ENCODE results near the gene CCDC106. TPM values are rescaled to one million over a fixed set of nuclear protein-coding genes. Genes with fewer than 3 reads are reported as not detected.

CCDC106 gene
- total RNA-seq = 7.6 and 7.8 TPM in 2 replicates

DNA sequence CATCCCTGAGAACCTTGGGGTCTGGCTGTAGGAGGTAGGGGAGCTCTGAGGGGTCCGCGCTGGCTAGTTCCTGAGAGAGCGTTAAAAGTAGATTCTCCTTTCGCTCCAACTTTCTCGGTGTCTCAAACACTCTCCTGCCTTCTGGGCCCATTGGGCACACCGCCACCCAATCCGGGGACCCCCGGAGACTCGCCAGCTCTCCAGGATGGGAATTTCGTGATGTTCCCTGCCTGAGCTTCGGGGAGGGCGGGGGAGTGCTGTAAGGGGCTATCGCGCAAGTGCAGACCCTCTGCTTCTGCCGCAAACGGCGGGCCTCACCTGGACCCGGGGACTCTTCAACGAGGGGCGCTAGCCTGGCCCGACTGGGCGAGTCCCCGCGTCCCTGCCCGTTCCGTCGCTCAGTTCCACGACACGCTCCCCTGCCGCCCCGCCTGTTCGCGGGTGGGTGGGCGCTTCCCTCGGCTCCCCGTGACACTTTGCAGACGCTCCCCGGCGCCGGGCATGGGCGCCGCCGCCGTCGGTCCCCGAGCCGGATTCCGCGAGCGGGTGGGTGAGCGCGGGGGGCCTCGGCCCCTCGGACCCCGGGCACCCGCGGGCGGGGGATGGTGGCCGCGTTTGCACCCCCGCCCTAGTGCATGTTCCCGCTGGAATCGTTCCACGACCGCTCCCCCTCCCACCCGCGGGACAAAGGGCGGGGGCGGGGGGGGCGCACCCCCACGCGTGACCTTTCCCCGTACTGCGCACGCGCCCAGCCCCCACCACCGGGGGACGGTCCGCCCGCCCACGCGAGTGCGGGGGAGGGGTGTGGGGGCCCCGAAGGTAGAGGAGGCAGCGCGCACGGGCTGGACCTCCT, at the start of gene CCDC106:
Gene CCDC106 (plus strand): TSS at position 481 of the 853 bp plus-strand sequence. CDS start 835 bp downstream, outside the sequence.

DNA sequence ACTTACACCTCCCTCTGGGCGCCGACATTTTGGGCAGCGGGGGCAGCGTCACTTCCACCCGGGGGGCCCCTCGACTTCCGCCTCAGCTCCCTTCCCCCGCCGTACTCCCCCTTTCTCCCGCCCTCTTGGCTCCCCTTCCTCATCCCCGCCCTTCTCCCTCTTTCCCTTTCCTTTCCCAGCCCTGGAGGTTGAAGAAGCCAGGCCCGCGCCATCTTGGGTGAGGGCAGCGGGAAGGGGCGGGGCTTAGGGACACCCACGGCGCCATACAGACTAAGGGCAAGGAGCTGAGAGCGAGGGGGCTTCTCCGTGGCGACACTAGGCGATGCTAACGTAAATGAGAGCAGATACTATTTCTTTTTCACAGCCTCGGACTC, 48.6 kb upstream of the CCDC106 start, which contains the start of gene FIZ1:
Gene FIZ1 (minus strand): TSS at position 50 of the 374 bp plus-strand sequence. CDS start 1,652 bp downstream, outside the sequence.

DNA sequence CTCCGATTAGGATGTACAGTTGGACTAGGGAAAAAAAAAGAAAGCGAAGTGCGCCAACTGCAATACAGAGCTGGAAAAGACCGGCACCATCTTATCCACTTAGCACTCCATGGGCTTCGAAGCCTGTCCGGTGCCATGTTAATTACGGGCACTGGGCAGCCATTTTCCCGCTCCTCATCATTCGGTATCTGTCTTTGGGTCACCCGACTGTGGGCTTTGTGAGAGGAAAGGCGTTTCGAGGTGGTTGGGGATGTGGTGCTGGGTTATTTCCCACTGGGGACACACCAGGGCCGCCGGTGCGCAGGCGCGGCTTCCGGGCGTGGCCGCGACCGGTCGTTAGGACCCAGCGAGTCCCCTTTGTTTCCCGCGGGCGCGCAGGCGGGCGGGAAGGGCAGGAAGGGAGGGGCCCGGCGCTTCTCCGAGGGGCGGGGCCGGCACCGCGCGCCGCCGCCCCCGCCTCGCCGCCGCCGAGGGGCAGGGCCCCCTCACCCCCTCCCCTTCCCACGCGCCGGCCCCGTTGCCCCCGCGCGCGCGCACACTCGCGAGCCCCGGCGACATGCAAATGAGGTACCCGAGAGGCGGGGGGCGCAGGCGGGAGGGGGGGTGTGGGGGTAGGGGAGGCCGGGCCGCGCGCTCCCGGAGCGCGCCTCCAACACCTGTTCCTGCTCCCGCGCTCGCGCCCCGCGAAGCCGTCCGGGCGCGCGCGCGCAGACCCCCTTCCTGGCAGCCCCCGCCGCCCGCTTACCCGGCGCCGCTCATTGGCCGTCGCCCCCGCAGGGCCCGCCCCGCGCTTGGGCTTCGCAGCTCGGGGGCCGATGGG, 48.0 kb upstream of the CCDC106 start, which contains the start of gene ZNF524:
Gene ZNF524 (plus strand): TSS at position 447 of the 820 bp plus-strand sequence. CDS start 1,825 bp downstream, outside the sequence.

DNA sequence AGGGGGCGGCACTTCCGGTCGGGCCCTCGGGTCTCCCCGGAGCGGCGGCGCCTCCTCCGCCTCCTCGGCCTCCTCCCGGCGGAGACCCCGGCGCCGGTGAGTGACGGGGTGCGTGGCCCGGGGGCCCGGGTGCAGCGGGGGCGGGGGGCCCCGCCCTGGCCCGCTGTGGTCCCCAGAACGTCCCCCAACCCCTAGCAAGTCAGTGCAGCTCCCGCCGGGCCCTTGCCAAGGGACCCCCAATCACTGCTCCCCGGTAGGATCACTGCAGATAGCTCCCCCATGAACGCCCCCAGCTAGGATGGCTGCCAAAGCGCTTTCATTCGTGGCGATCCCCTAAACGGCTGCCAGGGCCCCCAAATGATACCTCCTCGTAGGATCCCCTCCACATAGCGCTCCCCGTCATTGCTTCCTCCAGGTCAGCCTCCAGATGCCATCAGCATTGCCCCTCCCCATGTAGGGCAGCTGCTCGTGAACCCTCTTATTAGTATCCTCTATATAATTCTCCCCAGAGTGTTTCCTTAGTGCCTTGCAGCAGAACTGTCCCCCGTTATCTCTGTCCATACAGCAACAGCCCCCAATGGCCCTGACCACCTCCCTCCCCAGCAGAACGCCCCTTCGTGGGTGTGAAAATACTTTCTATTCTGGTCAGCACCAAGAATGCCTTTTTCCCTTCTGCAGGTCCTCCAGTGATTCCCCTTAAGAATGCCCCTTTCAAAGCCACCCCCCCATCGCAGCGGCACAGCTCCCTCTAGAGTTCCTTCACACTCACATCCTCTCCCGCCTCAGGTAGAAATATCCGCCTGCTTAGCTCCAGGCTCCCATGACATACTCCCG, 42.2 kb upstream of the CCDC106 start, which contains the start of gene ZNF865:
Gene ZNF865 (plus strand): TSS at position 11 of the 834 bp plus-strand sequence. CDS start 7,972 bp downstream, outside the sequence.

DNA sequence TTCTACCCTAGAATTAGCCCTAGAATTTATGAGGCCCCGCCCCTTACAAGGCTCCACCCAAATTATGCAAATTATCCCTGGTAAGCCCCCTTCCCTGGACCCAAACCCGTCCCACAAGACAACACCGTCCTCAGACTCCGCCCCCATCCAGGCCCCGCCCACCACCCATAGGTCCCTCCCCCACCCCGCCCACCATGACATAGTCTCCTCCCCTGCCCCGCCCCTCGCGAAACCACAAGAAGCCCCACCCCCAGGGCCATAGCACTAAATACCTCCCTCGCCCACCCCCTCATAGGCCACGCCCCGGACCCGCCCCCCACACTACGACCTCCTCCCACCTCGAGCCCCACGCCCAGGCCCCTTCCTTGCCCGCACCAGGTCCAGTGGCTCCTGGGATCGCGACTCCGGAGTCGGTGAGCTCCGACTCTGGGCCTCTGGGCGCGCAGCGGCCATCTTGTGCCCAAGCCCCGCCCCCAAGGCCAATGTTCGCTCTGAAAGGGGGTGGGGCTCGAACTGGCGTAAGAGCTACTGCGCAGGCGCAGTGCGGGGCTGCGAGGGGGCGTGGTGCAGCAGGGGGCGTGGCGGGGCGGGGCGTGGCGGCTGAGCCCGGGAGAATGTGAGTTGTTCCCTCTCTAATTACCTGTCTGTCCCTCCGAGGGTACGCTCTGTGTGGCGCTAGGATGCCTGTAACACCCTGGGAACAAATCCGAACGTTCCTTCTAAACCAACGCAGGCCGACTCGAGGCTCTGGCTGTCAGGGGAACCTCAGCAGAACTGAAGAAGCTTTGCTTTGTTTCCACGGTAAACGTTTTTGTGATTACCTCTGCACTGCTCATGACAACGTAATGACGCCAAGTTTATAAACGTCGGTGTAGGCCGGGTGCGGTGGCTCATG, 23.7 kb upstream of the CCDC106 start, which contains the start of gene ZNF784:
Gene ZNF784 (minus strand): TSS at position 458 of the 895 bp plus-strand sequence. CDS start 5 bp downstream, at position 453.

DNA sequence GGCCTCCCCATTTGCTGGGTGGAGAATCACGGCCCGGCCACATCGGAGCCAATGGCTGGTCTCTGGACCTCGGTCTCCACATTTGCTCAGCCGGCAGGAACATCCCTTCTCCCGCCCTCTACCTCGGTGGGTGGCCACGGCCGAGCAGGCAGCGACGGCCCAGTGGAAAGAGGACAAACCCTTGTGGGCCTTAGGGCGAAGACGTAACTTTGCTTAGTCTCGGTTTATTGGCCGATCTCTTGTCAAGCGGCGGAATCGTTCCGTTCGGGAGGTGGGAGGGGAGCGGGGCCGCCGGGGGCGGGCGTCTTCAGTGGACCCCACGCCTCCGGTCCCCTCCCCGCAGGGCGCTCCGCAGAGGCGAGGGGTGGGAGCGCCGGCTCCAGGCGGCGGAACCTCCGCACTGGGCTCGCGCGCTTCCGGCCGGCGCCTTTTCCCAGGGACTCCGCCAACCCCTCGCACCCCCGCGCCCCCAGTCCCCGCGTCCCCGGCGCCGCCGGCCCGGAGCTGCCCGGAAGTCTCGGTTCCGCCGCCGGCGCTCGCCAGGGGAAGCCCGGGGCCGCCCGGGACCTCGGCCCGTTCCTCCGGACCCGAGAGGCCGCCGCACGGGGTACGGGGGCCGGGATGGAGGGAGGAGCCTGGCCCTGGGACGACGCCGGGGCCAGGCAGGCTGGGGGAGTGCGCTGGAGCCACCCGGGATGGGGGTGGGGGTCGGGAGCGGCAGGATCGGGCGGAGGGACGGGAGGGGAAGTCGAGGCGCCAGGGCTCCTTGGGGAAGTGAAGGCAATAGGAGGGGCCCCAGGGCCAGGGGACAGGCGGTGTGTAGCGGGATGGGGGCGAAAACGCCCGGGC, 7.2 kb upstream of the CCDC106 start, which contains the start of gene ZNF580:
Gene ZNF580 (plus strand): TSS at position 426 of the 849 bp plus-strand sequence. CDS start 1,507 bp downstream, outside the sequence.

DNA sequence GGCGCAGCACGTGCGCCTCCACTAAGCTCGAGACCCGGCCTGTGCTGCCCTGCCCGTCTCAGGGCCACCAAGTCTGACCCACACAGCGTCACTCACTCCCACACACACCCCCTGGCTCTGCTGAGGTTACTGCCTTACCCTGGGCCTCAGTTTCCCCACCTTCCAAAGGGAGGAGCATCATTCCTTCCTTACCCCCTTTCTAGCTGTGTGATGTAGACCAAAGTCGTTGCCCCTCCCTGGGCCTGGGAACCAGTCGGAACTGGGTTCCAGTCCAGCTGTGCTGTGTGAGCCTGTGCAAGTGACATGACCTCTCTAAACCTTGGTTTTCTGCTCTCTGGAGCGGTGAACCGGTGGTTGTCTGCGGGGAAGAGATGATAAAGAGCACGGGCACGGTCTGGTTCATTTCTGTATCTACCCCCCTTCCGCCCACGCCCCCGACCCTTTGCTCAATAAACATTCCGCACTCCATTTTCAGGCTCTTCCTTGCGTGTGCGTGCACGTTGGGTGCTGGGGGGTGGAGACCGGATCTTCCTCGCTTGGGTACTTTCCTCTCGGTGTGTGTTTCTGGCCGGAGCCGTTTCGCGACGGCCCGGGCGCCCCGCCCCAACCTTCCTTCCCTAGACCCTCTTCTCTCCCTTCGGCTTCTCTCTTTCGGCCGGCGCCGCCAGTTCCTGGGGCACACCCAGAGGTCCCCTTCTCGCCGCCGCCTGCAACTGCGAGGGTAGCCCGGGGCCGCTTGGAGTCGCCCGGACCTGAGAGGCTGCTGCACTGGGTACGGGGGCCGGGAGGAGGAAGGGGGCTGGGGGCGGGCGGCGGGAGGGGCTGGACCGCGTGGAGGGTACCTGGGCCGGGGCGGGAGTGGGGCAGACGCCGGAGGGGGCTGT, 4.8 kb upstream of the CCDC106 start, which contains the start of gene ZNF581:
Gene ZNF581 (plus strand): TSS at position 647 of the 884 bp plus-strand sequence. CDS start 923 bp downstream, outside the sequence.

DNA sequence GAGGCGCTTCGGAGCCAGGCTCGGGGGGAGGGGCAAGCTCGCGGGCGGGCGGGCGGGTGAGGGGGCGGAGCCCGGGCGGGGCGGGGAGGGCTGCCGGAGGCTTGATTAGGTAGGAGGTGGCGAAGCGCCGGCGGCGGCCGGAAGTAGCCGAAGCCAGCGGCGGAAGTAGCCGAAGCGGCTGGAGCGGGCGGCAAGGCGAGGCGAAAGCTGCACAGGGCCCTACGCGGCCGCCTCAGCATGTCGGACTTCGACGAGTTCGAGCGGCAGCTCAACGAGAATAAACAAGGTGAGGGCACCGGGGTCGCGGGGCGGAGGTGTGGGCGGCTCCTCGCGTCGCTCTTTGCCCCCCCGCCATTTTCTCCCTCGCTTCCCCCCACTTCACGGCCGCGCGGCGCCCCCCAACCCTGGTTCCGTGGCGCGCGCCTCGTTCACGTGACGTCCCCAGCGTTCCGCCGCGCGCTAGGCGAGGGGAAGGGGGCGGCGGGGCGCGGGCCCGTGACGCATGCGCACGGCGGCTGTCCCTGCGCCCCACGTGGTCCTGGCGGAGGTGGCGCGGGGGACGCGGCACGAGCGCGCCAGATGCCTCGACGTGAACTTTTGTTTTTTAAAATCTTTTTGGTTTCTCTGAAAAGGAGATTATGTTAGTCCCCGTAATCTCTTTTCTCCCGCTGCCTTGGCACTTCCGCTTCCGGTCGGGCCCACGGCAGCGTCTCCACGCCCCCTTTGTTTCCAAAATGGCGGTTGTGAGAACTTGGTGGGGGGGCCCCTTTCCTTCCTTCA, 7.0 kb downstream of the CCDC106 start, which contains the start of gene U2AF2:
Gene U2AF2 (plus strand): TSS at position 168 of the 780 bp plus-strand sequence. CDS start 70 bp downstream, at position 238.

DNA sequence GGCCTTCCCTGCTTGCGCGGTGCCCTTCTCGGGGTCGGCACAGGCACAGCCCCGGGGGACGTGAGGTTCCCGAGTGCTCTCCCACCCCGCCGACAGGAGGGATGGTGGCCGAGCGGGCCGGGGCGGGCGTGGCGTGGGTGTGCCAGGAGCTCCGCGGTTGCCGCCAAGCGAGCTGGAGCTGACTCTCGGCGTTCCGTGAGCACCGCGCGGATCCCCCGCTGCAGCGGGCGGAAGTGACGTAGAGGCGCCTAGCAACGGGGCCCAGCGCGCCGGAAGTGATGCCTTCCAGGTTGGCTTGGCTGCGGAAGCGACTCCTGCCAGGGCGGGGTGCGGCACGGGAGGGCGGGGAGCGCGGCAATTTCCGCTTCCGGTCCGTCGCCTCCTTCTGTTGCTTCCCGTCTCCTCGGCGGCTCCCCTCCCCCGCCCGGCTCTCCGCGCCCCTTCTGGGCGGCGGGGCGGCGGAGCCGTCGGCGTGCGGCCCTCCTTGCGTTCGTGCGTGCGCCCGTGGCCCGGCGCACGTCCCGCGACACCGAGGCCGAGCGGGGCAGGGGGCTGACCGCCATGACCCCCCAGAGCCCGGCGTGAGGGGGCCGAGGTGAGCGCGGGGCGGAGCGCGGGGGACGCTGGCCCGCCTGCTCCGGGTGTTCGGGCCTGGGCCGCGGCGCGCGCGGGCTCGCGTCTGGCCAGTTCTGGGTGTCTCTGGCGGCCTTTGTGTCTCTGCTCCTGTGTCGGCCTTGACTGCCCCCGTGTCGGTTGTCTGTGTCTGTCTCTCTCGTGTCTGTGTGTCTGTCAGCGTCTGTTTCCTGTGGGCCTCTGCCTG, 27.0 kb downstream of the CCDC106 start, which contains the start of gene EPN1:
Gene EPN1 (plus strand): TSS at position 386 of the 820 bp plus-strand sequence. CDS start 3,402 bp downstream, outside the sequence.

Other genes with a start within 250 kb of the CCDC106 start
- 168 and 599 TPM in 2 replicates for gene UBE2S, start 240.4 kb upstream of the CCDC106 start, total RNA-seq
- not detected in 2 replicates for gene SHISA7, start 204.9 kb upstream of the CCDC106 start, total RNA-seq
- 50.6 and 74.1 TPM in 2 replicates for gene ISOC2, start 186.6 kb upstream of the CCDC106 start, total RNA-seq
- not detected in 2 replicates for gene C19orf85, start 183.5 kb upstream of the CCDC106 start, total RNA-seq
- 0.30 and 2.6 TPM in 2 replicates for gene ZNF628, start 171.6 kb upstream of the CCDC106 start, total RNA-seq
- 11.7 and 18.2 TPM in 2 replicates for gene NAT14, start 163.0 kb upstream of the CCDC106 start, total RNA-seq
- gene SSC5D, start 159.8 kb upstream of the CCDC106 start, total RNA-seq = 0.32 and 2.3 TPM in 2 replicates
- gene SBK2, start 111.1 kb upstream of the CCDC106 start, total RNA-seq = not detected in 2 replicates
- 0.32 TPM in 1 of 2 replicates, not detected in the other for gene SBK3, start 102.7 kb upstream of the CCDC106 start, total RNA-seq
- gene ZNF579, start 67.4 kb upstream of the CCDC106 start, total RNA-seq = 3.2 TPM in 2 replicates
- gene FIZ1, start 48.7 kb upstream of the CCDC106 start, total RNA-seq = 1.8 and 2.6 TPM in 2 replicates
- gene ZNF524, start 47.9 kb upstream of the CCDC106 start, total RNA-seq = 7.8 and 10.3 TPM in 2 replicates
- 0.61 and 0.65 TPM in 2 replicates for gene ZNF865, start 42.6 kb upstream of the CCDC106 start, total RNA-seq
- 3.6 and 3.8 TPM in 2 replicates for gene ZNF784, start 23.6 kb upstream of the CCDC106 start, total RNA-seq
- gene ZNF580, start 7.2 kb upstream of the CCDC106 start, total RNA-seq = 1.9 and 2.7 TPM in 2 replicates
- gene ZNF581, start 4.6 kb upstream of the CCDC106 start, total RNA-seq = 16.1 and 21.4 TPM in 2 replicates
- gene U2AF2, start 6.8 kb downstream of the CCDC106 start, total RNA-seq = 87.7 and 143 TPM in 2 replicates
- gene EPN1, start 27.0 kb downstream of the CCDC106 start, total RNA-seq = 19.2 and 50.8 TPM in 2 replicates
- not detected in 2 replicates for gene NLRP9, start 90.2 kb downstream of the CCDC106 start, total RNA-seq
- gene RFPL4A, start 110.9 kb downstream of the CCDC106 start, total RNA-seq = under 0.01 TPM in 1 of 2 replicates, not detected in the other
- gene RFPL4AL1, start 120.9 kb downstream of the CCDC106 start, total RNA-seq = not detected in 2 replicates
- gene NLRP11, start 183.8 kb downstream of the CCDC106 start, total RNA-seq = not detected in 2 replicates
- not detected in 2 replicates for gene NLRP4, start 188.3 kb downstream of the CCDC106 start, total RNA-seq

All from epithelial cell of umbilical artery (primary cell).